Prostate gland (tissue), 2 donors: ENCODE measurements around the gene TMA7.

Experiments used
- CTCF ChIP-seq, 4 experiments: fragments of 200-600 bp in 2 of 4; fragments of 450-650 bp in 2 of 4; sonication (generic) in 2 of 4; IDR thresholded peaks; 1 replicate in 3 of 4; 2 replicates in 1 of 4; pipeline ENCODE4 v1.5.1; 2016 to 2019; ENCODE audit warnings: antibody characterized with exemption in 4 of 4, mild to moderate bottlenecking in 2 of 4, moderate library complexity in 2 of 4
- POLR2A ChIP-seq: fragments of 450-650 bp; IDR thresholded peaks from one replicate; pipeline ENCODE4 v1.6.1; 2016; ENCODE audit warnings: antibody characterized with exemption, mild to moderate bottlenecking

DNA sequence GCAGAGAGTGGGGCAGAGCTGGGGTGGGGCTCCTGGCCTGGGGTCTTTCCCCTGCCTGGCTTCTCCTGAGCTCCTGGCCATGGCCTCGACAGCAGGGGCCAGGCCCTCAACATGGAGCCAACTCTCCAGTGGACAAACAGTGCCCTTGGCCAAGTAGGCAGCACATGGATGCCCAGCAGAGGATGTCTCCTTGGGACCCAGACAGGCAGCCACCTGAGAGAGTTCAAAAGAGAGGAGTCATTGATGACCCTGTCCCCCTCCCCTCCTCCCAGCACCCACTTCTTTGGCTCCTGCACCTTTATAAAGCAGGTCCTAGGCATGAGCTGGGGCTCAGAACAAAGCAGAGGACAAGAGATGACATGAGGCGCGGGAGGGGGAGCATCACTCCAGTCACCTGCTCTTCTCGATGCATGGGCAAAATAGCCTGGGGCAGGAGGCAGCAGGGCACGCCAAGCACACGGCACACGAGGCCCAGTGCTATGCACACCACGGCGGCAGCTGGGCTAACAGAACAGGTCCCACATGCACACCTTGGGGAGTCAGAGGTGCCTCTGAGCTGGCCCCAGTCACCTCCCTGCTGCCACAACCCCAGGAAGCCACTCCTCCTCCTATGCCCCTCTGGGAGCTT lies 36.5 kb downstream of the TMA7 start:
- no peak for TF ChIP-seq CTCF (IDR thresholded peaks at IDR 0.05)
- TF ChIP-seq POLR2A: no peak
